Cardiac muscle cell (in vitro differentiated cells and primary cell): ENCODE measurements around the gene ZNF483. TPM values are rescaled to one million over a fixed set of nuclear protein-coding genes. Genes with fewer than 3 reads are reported as not detected.
"Not testable (repeated sequence)": the region's sequence is repeated elsewhere in the genome, so short reads cannot be mapped to it uniquely, and the experiment has no call there.

Experiments
- DNase-seq, 2 donors: peaks; one replicate each; pipeline versions ENCODE4 v3.0.0 to v3.0.0-alpha.2; 2010 to 2017; ENCODE audit warnings: low read depth in 1 of 2, low spot score in 1 of 2
- H3K27ac ChIP-seq: fragments of 200-600 bp; sonication (generic); 2 replicates; pipeline ENCODE4 v1.5.1; 2016
- H3K27me3 ChIP-seq: fragments of 200-600 bp; sonication (generic); 2 replicates; pipeline ENCODE4 v1.6.0; 2016; ENCODE audit warnings: control low read depth
- H3K36me3 ChIP-seq: fragments of 200-600 bp; sonication (generic); 2 replicates; pipeline ENCODE4 v1.5.1; 2016; ENCODE audit warnings: control low read depth
- H3K4me1 ChIP-seq: fragments of 200-600 bp; sonication (generic); 2 replicates; pipeline ENCODE4 v1.8.1; 2017; ENCODE audit warnings: low read depth, mild to moderate bottlenecking, mixed run types
- H3K4me3 ChIP-seq: fragments of 200-600 bp; sonication (generic); 2 replicates; pipeline ENCODE4 v1.5.1; 2016; ENCODE audit warnings: mild to moderate bottlenecking
- H3K9me3 ChIP-seq: fragments of 200-600 bp; sonication (generic); 2 replicates; pipeline ENCODE4 v1.5.1; 2017; ENCODE audit warnings: low read depth, mild to moderate bottlenecking, control low read depth
- CTCF ChIP-seq: IDR thresholded peaks from 2 replicates; pipeline ENCODE4 v1.5.1; 2012; ENCODE audit warnings: low read depth, mild to moderate bottlenecking, low read length
- polyA plus RNA-seq: library from polyadenylated mRNA; unstranded; fragments of >200 nt; fragmentation: Nextera tagmentation; extraction: Ambion mirVana; gene quantifications from 2 replicates; pipeline ENCODE4 v1.2.1, GENCODE V29; 2016
- total RNA-seq: library from RNA; depleted of rRNA; stranded (reverse); fragments of >200 nt; gene quantifications from 2 replicates; pipeline ENCODE4 v1.2.3, GENCODE V29; 2016

ZNF483 gene
- total and polyA plus RNA-seq, 2 experiments from 2014 or later: 2.2 to 7.2 TPM

DNA sequence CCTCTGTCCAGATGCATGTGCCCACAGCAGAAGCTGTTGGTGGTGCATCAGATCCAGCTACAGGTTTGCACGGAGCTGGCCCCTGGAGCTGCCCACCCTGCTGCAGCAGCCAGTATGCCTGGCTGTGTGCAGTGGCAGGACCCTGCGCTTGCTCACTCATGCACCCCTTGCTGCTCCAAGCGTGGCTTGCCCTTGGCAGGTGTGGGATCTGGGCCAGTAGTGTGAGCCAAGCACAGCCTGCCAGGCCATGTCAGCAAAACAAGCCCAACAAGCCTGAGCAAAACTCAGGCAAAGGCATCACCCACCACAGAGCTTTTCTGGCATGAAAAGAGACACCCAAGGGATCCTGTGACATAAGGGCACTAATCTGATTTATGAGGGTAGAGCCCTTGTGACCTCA lies 22.5 kb upstream of the ZNF483 start:
- DNase-seq: no peak
- H3K4me3 ChIP-seq: no peak overlapping the region
- no peaks in the 10 kb centered on the region for H3K27me3 ChIP-seq
- H3K27ac ChIP-seq: no peak overlapping the region
- H3K9me3 ChIP-seq: no peaks in the 10 kb centered on the region
- H3K36me3 ChIP-seq: no peaks in the 10 kb centered on the region
- TF ChIP-seq CTCF: no peak
- H3K4me1 ChIP-seq: no peaks in the 10 kb centered on the region

DNA sequence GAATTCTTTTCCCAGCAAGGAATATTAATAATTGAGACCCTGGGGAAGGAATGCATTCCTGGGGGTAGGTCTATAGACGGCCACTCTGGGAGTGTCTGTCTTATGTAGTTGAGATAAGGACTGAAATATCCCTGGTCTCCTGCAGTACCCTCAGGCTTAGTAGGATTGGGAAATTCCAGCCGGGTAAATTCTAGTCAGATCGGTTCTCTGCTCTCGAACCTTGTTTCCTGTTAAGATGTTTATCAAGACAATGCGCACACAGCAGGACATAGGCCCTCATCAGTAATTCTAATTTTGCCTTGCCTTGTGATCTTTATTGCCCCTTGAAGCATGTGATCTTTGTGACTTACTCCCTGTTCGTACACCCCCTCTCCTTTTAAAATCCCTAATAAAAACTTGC lies 13.4 kb upstream of the ZNF483 start:
- H3K36me3 ChIP-seq, H3K9me3 ChIP-seq, DNase-seq, H3K4me3 ChIP-seq, H3K27me3 ChIP-seq, H3K4me1 ChIP-seq, H3K27ac ChIP-seq: not testable (repeated sequence)

DNA sequence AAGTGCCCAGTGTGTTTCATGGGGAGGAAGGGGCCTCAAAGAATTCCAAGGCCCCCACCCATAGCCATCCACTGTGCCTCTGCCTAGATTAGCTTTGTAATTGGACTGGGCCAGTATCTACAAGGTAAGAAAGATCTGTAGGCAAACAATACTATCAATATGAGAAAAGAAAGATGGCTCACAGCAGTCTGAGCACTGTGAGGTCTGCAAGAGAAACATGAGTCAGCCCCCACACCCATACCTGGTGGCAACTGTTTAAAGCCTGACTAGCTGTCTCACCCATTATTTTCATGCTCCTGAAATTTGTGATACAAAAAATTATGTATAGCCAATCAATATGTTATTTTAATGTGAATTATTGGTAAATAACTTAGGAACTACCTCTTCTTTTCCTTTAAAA lies 10.0 kb upstream of the ZNF483 start:
- TF ChIP-seq CTCF: no peak
- H3K9me3 ChIP-seq: no peaks in the 10 kb centered on the region
- no peak overlapping the region for H3K27ac ChIP-seq
- H3K36me3 ChIP-seq: no peaks in the 10 kb centered on the region
- no peaks in the 10 kb centered on the region for H3K27me3 ChIP-seq
- H3K4me3 ChIP-seq: no peak overlapping the region
- H3K4me1 ChIP-seq: no peaks in the 10 kb centered on the region
- no peak for DNase-seq

DNA sequence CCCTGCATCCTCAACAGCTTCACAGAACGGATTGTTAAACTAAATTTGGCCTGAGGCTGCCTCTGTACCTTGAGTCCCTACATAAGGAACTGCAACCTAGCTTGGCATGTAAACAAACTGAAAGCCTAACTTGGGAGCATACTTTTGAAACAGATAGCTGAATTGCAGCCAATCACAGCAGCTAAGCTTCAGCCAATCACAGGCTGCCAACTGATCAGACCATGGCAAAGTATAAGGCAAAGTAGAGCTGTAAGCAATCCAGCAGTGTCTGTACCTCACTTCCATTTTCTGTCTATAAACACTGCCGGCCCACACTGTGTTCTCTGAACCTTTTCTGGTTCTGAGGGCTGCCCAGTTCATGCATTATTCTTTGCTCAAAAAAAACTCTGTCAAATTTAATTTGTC lies 8.9 kb upstream of the ZNF483 start:
- no peak for TF ChIP-seq CTCF
- Histone ChIP-seq H3K4me1 (no peaks in the 10 kb centered on the region), H3K4me3 (no peak overlapping the region), H3K36me3 (no peaks in the 10 kb centered on the region), H3K27me3 (no peaks in the 10 kb centered on the region), H3K9me3 (no peaks in the 10 kb centered on the region), H3K27ac (no peak overlapping the region)
- DNase-seq: peak in 1 of 2 donors; percentile 32

- no peaks in the 10 kb centered on the region for H3K4me1 ChIP-seq
- peaks cover 4% of the 10 kb centered on the region for H3K27me3 ChIP-seq
- no peak for TF ChIP-seq CTCF
- no peaks in the 10 kb centered on the region for H3K9me3 ChIP-seq
- H3K4me3 ChIP-seq: peak overlapping the region; percentile 66
- no peak overlapping the region for H3K27ac ChIP-seq
- no peak for DNase-seq
- H3K36me3 ChIP-seq: no peaks in the 10 kb centered on the region
These were observed 286 bp upstream of the ZNF483 start for GRCh38 chr9:111524731-111525055.

DNA sequence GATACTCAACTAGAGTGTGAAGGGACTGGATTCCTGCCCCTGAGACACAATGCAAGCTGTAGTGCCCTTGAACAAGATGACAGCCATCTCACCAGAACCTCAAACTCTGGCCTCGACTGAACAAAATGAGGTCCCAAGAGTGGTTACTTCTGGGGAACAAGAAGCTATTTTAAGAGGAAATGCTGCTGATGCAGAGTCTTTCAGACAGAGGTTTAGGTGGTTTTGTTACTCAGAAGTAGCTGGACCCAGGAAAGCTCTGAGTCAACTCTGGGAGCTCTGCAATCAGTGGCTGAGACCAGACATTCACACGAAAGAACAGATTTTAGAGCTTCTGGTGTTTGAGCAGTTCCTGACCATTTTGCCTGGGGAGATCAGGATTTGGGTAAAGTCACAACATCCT lies 2.4 kb downstream of the ZNF483 start:
- Histone ChIP-seq H3K4me1 (no peaks in the 10 kb centered on the region), H3K27me3 (peaks cover 4% of the 10 kb centered on the region), H3K9me3 (no peaks in the 10 kb centered on the region), H3K27ac (no peak overlapping the region), H3K4me3 (no peak overlapping the region), H3K36me3 (no peaks in the 10 kb centered on the region)
- no peak for DNase-seq
- no peak for TF ChIP-seq CTCF
